Osteocyte (in vitro differentiated cells): ENCODE measurements around the gene GALNT9. TPM values are rescaled to one million over a fixed set of nuclear protein-coding genes. Genes with fewer than 3 reads are reported as not detected.

Source experiments
- DNase-seq: peaks from one replicate; pipeline ENCODE4 v3.0.0; 2021; ENCODE audit warnings: mixed read lengths; ENCODE audit not compliant: unreplicated experiment; ENCODE audit errors: extremely low spot score
- H3K27ac Mint-ChIP-seq: one replicate; pipeline ENCODE4 v1.8.0; 2021; ENCODE audit warnings: mild to moderate bottlenecking, mixed read lengths; ENCODE audit not compliant: unreplicated experiment
- H3K27me3 Mint-ChIP-seq: one replicate; pipeline ENCODE4 v1.8.0; 2021; ENCODE audit warnings: mixed read lengths; ENCODE audit not compliant: unreplicated experiment
- H3K36me3 Mint-ChIP-seq: one replicate; pipeline ENCODE4 v1.8.0; 2021; ENCODE audit warnings: mixed read lengths; ENCODE audit not compliant: unreplicated experiment
- H3K4me1 Mint-ChIP-seq: one replicate; pipeline ENCODE4 v1.8.0; 2021; ENCODE audit warnings: mixed read lengths; ENCODE audit not compliant: unreplicated experiment
- H3K4me3 Mint-ChIP-seq: one replicate; pipeline ENCODE4 v1.8.0; 2021; ENCODE audit warnings: mild to moderate bottlenecking, moderate library complexity, mixed read lengths; ENCODE audit not compliant: unreplicated experiment
- H3K9me3 Mint-ChIP-seq: one replicate; pipeline ENCODE4 v1.8.0; 2021; ENCODE audit warnings: mixed read lengths; ENCODE audit not compliant: unreplicated experiment
- CTCF ChIP-seq: fragments of 200-600 bp; sonication (generic); IDR thresholded peaks from 2 replicates; pipeline ENCODE4 v1.5.0; 2021; ENCODE audit warnings: antibody characterized with exemption, mild to moderate bottlenecking, moderate library complexity
- total RNA-seq: library from RNA; stranded (reverse); gene quantifications from 2 replicates; pipeline ENCODE4 v1.2.1, GENCODE V29; 2021

GALNT9 gene
- total RNA-seq, 1 donor from 2014 or later = not detected

- Mint-ChIP-seq H3K27me3 (peaks cover 29% of the 10 kb centered on the region), H3K4me1 (no peaks in the 10 kb centered on the region), H3K36me3 (no peaks in the 10 kb centered on the region), H3K9me3 (no peaks in the 10 kb centered on the region), H3K27ac (no peak overlapping the region), H3K4me3 (no peak overlapping the region)
- TF ChIP-seq CTCF = no peak
- DNase-seq = no peak
Observed at GRCh38 chr12:132345561-132346200, 16.3 kb upstream of the GALNT9 start.

GRCh38 chr12:132345126-132345525 lies 15.7 kb upstream of the GALNT9 start:
- Mint-ChIP-seq H3K4me3 (no peak overlapping the region), H3K9me3 (no peaks in the 10 kb centered on the region), H3K27ac (no peak overlapping the region), H3K27me3 (peaks cover 30% of the 10 kb centered on the region), H3K4me1 (no peaks in the 10 kb centered on the region), H3K36me3 (no peaks in the 10 kb centered on the region)
- DNase-seq = no peak
- TF ChIP-seq CTCF = no peak

GRCh38 chr12:132344601-132345000 lies 15.2 kb upstream of the GALNT9 start:
- TF ChIP-seq CTCF = no peak
- Mint-ChIP-seq H3K4me1 (no peaks in the 10 kb centered on the region), H3K9me3 (no peaks in the 10 kb centered on the region), H3K36me3 (no peaks in the 10 kb centered on the region), H3K4me3 (no peak overlapping the region), H3K27ac (no peak overlapping the region), H3K27me3 (peaks cover 30% of the 10 kb centered on the region)
- no peak for DNase-seq

- H3K27ac Mint-ChIP-seq = no peak overlapping the region
- no peaks in the 10 kb centered on the region for H3K36me3 Mint-ChIP-seq
- no peaks in the 10 kb centered on the region for H3K9me3 Mint-ChIP-seq
- DNase-seq = no peak
- no peak for TF ChIP-seq CTCF
- no peak overlapping the region for H3K4me3 Mint-ChIP-seq
- no peaks in the 10 kb centered on the region for H3K4me1 Mint-ChIP-seq
- peaks cover 30% of the 10 kb centered on the region for H3K27me3 Mint-ChIP-seq
Observed at GRCh38 chr12:132344181-132344580, 14.8 kb upstream of the GALNT9 start.

- H3K27me3 Mint-ChIP-seq = peaks cover 30% of the 10 kb centered on the region
- H3K9me3 Mint-ChIP-seq = no peaks in the 10 kb centered on the region
- no peak for DNase-seq
- H3K36me3 Mint-ChIP-seq = no peaks in the 10 kb centered on the region
- H3K27ac Mint-ChIP-seq = no peak overlapping the region
- H3K4me1 Mint-ChIP-seq = no peaks in the 10 kb centered on the region
- no peak for TF ChIP-seq CTCF
- no peak overlapping the region for H3K4me3 Mint-ChIP-seq
Observed at GRCh38 chr12:132343294-132344004, 14.1 kb upstream of the GALNT9 start.
